Renal cortex interstitium (tissue), 11 donors: ENCODE data around the gene WDR47. TPM values are rescaled to one million over a fixed set of nuclear protein-coding genes. Genes with fewer than 3 reads are reported as not detected.
A peak's percentile ranks its signal among the peaks of the same experiment; 100 is the strongest.
"Not testable (repeated sequence)": the region's sequence is repeated elsewhere in the genome, so short reads cannot be mapped to it uniquely, and the experiment has no call there.

Source experiments
- DNase-seq, 11 donors: peaks; one replicate each; pipeline ENCODE4 v3.0.0-alpha.2; 2013; ENCODE audit warnings: low read depth in 9 of 11, low spot score in 4 of 11; ENCODE audit errors: extremely low read depth in 1 of 11
- polyA plus RNA-seq, 3 donors: library from polyadenylated mRNA; unstranded; fragments of 120-200 nt; gene quantifications; one replicate each; pipeline ENCODE4 v1.2.1, GENCODE V29; 2013; ENCODE audit not compliant: insufficient read length in 3 of 3

WDR47 gene
- polyA plus RNA-seq, 3 donors: 11.8 to 14.8 (median 12.5) TPM

- no peak for DNase-seq
Observed at GRCh38 chr1:109065137-109065536, 23.2 kb upstream of the WDR47 start.

- DNase-seq: no peak
Observed at GRCh38 chr1:109061183-109061582, 19.3 kb upstream of the WDR47 start.

- no peak for DNase-seq
Observed at GRCh38 chr1:109060707-109061106, 18.8 kb upstream of the WDR47 start.

- no peak for DNase-seq
Observed at GRCh38 chr1:109059026-109059425, 17.1 kb upstream of the WDR47 start.

GRCh38 chr1:109056064-109056463 lies 14.2 kb upstream of the WDR47 start:
- no peak for DNase-seq

GRCh38 chr1:109052145-109052544 lies 10.2 kb upstream of the WDR47 start:
- DNase-seq: not testable (repeated sequence)

- DNase-seq: peak in 2 of 11 donors; percentile 16 to 43
Observed at GRCh38 chr1:109050228-109050995, 8.5 kb upstream of the WDR47 start.

- DNase-seq: no peak
Observed at GRCh38 chr1:109048335-109048734, 6.4 kb upstream of the WDR47 start.

GRCh38 chr1:109047339-109047738 lies 5.4 kb upstream of the WDR47 start:
- DNase-seq: no peak

GRCh38 chr1:109046671-109047070 lies 4.8 kb upstream of the WDR47 start:
- DNase-seq: no peak

GRCh38 chr1:109045595-109045994 lies 3.7 kb upstream of the WDR47 start:
- DNase-seq: no peak

GRCh38 chr1:109040989-109041620 lies 797 bp downstream of the WDR47 start:
- peak in 3 of 11 donors; percentile 15 to 31 (median 17) for DNase-seq

GRCh38 chr1:109040627-109040988 lies 1.3 kb downstream of the WDR47 start:
- no peak for DNase-seq

- no peak for DNase-seq
Observed at GRCh38 chr1:109034382-109034781, 7.5 kb downstream of the WDR47 start.

GRCh38 chr1:109029493-109029892 lies 12.4 kb downstream of the WDR47 start:
- not testable (repeated sequence) for DNase-seq

- DNase-seq: no peak
Observed at GRCh38 chr1:109027841-109028240, 14.1 kb downstream of the WDR47 start.

GRCh38 chr1:109025694-109026093 lies 16.2 kb downstream of the WDR47 start:
- DNase-seq: no peak

GRCh38 chr1:109024646-109025045 lies 17.3 kb downstream of the WDR47 start:
- DNase-seq: no peak

GRCh38 chr1:109020693-109021257 lies 21.1 kb downstream of the WDR47 start:
- DNase-seq: no peak

GRCh38 chr1:109017719-109018118 lies 24.2 kb downstream of the WDR47 start:
- not testable (repeated sequence) for DNase-seq
